Amniotic epithelial cell (primary cell): Measurements from ENCODE around the gene THAP3.

ENCODE experiments used
- DNase-seq: peaks from one replicate; pipeline ENCODE4 v3.0.0-alpha.2; 2010; ENCODE audit warnings: low read depth

THAP3 gene

GRCh38 chr1:6673816-6674398 lies 49.2 kb downstream of the THAP3 start:
- DNase-seq = no peak

- DNase-seq = no peak
Measured at GRCh38 chr1:6674771-6675170, 50.1 kb downstream of the THAP3 start.

- no peak for DNase-seq
Measured at GRCh38 chr1:6675941-6676340, 51.3 kb downstream of the THAP3 start.
